GM12878 (cell line): ENCODE data around the gene NDUFS6.

Source experiments
- CTCF ChIP-seq, 3 experiments: IDR thresholded peaks in 2 of 3; conservative IDR thresholded peaks in 1 of 3; 2 replicates each; pipeline ENCODE4 v1.5.1; 2011; ENCODE audit warnings: low read depth in 3 of 3, low read length in 3 of 3, mild to moderate bottlenecking in 3 of 3, control low read depth in 2 of 3, moderate library complexity in 2 of 3, inconsistent platforms in 1 of 3, mixed read lengths in 1 of 3; ENCODE audit not compliant: control insufficient read depth in 2 of 3, insufficient read depth in 1 of 3; ENCODE audit errors: extremely low read depth in 1 of 3
- FOXM1 ChIP-seq: IDR thresholded peaks from 2 replicates; pipeline ENCODE4 v1.6.1; 2012; ENCODE audit warnings: low read depth, mild to moderate bottlenecking, inconsistent platforms, low read length, moderate library complexity
- IKZF1 ChIP-seq: fragments of 450-650 bp; conservative IDR thresholded peaks from 2 replicates; pipeline ENCODE4 v1.6.1; 2017; ENCODE audit warnings: antibody characterized with exemption, mild to moderate bottlenecking
- POLR2A ChIP-seq: IDR thresholded peaks from 2 replicates; pipeline ENCODE4 v1.6.1; 2011; ENCODE audit warnings: low read depth, mild to moderate bottlenecking, low read length
- SIX5 ChIP-seq: IDR thresholded peaks from 2 replicates; pipeline ENCODE4 v1.6.1; 2011; ENCODE audit warnings: mild to moderate bottlenecking, low read depth, low read length, moderate library complexity; ENCODE audit not compliant: severe bottlenecking
- SRF ChIP-seq, 2 experiments: IDR thresholded peaks; 2 replicates each; pipeline ENCODE4 v1.6.1; 2011; ENCODE audit warnings: low read depth in 2 of 2, low read length in 2 of 2, mild to moderate bottlenecking in 1 of 2, moderate library complexity in 1 of 2
- TAF1 ChIP-seq: IDR thresholded peaks from 2 replicates; pipeline ENCODE4 v1.6.1; 2011; ENCODE audit warnings: mild to moderate bottlenecking, low read depth, low read length, borderline replicate concordance
- TBL1XR1 ChIP-seq: IDR thresholded peaks from 2 replicates; pipeline ENCODE4 v1.6.1; 2012; ENCODE audit warnings: low read depth, low read length, improper control_type of control experiment
- USF1 ChIP-seq: IDR thresholded peaks from 2 replicates; pipeline ENCODE4 v1.6.1; 2011; ENCODE audit warnings: borderline replicate concordance, low read depth, mild to moderate bottlenecking, moderate library complexity, mixed read lengths, low read length; ENCODE audit not compliant: insufficient read depth; ENCODE audit errors: extremely low read length
- USF2 ChIP-seq: IDR thresholded peaks from 2 replicates; pipeline ENCODE4 v1.6.1; 2011; ENCODE audit warnings: low read depth, low read length, improper control_type of control experiment, borderline replicate concordance
- ZBTB4 ChIP-seq: fragments of 450-650 bp; formaldehyde crosslinking; IDR thresholded peaks from 2 replicates; pipeline ENCODE4 v1.4.0; 2022; ENCODE audit warnings: mild to moderate bottlenecking, moderate library complexity
- ZNF274 ChIP-seq: IDR thresholded peaks from one replicate; pipeline ENCODE4 v1.8.0; 2011; ENCODE audit not compliant: insufficient read length, insufficient read depth

GRCh38 chr5:1793301-1793740 is 7.9 kb upstream of the NDUFS6 start:
- TF ChIP-seq ZNF274 (no peak), SIX5 (no peak), POLR2A (no peak), ZBTB4 (CRISPR knock-in tag) (no peak), FOXM1 (no peak), USF1 (no peak), USF2 (no peak), SRF (IDR thresholded peaks at IDR 0.05; ENCODE audit: low read depth in 2 of 2, low read length in 2 of 2) (no peak), IKZF1 (no peak), TBL1XR1 (no peak), TAF1 (no peak), CTCF (IDR thresholded peaks at IDR 0.05 in 2 of 3, conservative IDR thresholded peaks at IDR 0.05 in 1 of 3; ENCODE audit: control insufficient read depth in 2 of 3, extremely low read depth in 1 of 3, insufficient read depth in 1 of 3, low read depth in 3 of 3, low read length in 3 of 3) (no peak)
